Measurements from ENCODE around the gene GRK3.

GRK3 gene

DNA sequence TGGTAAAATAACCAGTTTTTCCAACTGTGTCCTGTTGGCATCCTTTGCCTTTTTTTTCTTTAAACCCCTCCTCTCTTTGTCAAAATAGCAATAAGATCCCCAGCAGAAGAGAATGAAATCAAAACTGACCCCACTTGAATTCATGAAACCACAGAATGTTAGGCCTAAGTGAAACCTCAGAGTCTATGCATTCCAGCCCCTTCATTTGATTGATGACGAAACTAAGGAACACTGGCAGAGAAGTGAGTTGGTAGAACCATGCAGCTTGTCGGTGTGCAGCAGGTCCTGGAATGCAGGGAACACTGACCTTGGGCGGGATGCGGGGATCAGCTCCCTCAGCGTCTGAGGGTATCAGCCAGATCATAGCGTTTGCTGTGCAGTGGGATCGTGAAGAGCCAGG, 57.5 kb downstream of the GRK3 start:
- no peak overlapping the region for H2BK5ac ChIP-seq (ENCODE audit: low read length)
- H2BK120ac ChIP-seq (ENCODE audit: low read depth, low read length): no peak overlapping the region
- peaks cover 0 to 2% of the 10 kb centered on the region in 2 donors for H3K9me3 ChIP-seq (replicated peaks in 1 of 2; ENCODE audit: control insufficient read depth in 2 of 2, insufficient read depth in 1 of 2, low read depth in 1 of 2, low read length in 2 of 2)
- H3K79me1 ChIP-seq (ENCODE audit: low read depth, low read length): peaks cover 1% of the 10 kb centered on the region
- no peak overlapping the region for H3K18ac ChIP-seq (ENCODE audit: low read length)
- H3K23ac ChIP-seq (ENCODE audit: low read depth, low read length, poor library complexity): no peak overlapping the region
- H2BK12ac ChIP-seq (ENCODE audit: low read length): no peak overlapping the region
- H3K9ac ChIP-seq (ENCODE audit: low read depth, low read length, poor library complexity): no peak overlapping the region
- no peak overlapping the region for H2AFZ ChIP-seq (ENCODE audit: low read length)
- no peak overlapping the region for H2BK15ac ChIP-seq (ENCODE audit: low read length)
- H3K36me3 ChIP-seq (replicated peaks in 1 of 2; ENCODE audit: control insufficient read depth in 2 of 2, insufficient read depth in 2 of 2, low read length in 2 of 2): peaks cover 0 to 2% of the 10 kb centered on the region in 2 donors
- H3K4ac ChIP-seq (ENCODE audit: low read length): no peak overlapping the region
- H4K91ac ChIP-seq (ENCODE audit: low read depth, low read length, poor library complexity): no peak overlapping the region
- no peak overlapping the region for H3K4me2 ChIP-seq (ENCODE audit: insufficient read depth, low read length, poor library complexity, severe bottlenecking)
- DNase-seq (ENCODE audit: low spot score): no peak
- no peak overlapping the region for H3K14ac ChIP-seq (ENCODE audit: low read length)
- peaks cover 18 to 23% of the 10 kb centered on the region in 2 donors for H3K4me1 ChIP-seq (ENCODE audit: control insufficient read depth in 2 of 2, insufficient read depth in 1 of 2, low read depth in 1 of 2, low read length in 2 of 2)
- H3K27me3 ChIP-seq (ENCODE audit: control insufficient read depth in 3 of 3, insufficient read depth in 3 of 3, low read depth in 1 of 3, low read length in 3 of 3): no peaks in the 10 kb centered on the region
- no peak overlapping the region for H4K8ac ChIP-seq (ENCODE audit: low read depth, low read length)
- no peak overlapping the region for H3K4me3 ChIP-seq (ENCODE audit: low read length in 2 of 2)
- H3K27ac ChIP-seq (replicated peaks; ENCODE audit: low read length): no peak overlapping the region
- WGBS, 2 donors (ENCODE audit: extremely low coverage in 2 of 2, insufficient read length in 2 of 2, insufficient replicate concordance in 1 of 2): no CpG with 5 or more reads among the region's 7 CpGs
- no peak overlapping the region for H2AK5ac ChIP-seq (ENCODE audit: low read depth, low read length)

DNA sequence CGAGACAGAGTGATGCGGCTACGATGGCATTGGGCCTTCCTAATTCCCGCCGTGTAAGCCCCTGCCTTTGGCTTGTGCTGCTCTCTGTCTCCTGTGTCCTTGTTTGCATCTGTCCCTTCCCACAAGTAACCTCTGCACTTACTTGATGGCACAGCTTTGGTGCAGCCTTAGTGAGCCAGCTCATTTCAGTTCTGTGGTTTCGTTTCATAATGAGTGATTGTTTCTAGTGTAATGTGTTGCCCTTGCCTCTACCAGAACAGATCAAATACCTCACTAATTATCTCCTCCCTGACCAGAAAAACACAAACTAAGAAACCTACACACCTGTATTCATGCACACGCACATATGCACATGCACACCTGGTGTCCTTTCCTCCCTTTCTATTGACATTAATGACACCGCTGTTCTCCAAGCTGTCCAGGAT, 58.8 kb downstream of the GRK3 start:
- Histone ChIP-seq H2BK5ac (ENCODE audit: low read length) (no peak overlapping the region), H3K4me2 (ENCODE audit: insufficient read depth, low read length, poor library complexity, severe bottlenecking) (no peak overlapping the region), H3K4me1 (ENCODE audit: control insufficient read depth in 2 of 2, insufficient read depth in 1 of 2, low read depth in 1 of 2, low read length in 2 of 2) (peaks cover 20 to 23% of the 10 kb centered on the region in 2 donors), H3K9me3 (replicated peaks in 1 of 2; ENCODE audit: control insufficient read depth in 2 of 2, insufficient read depth in 1 of 2, low read depth in 1 of 2, low read length in 2 of 2) (peaks cover 0 to 2% of the 10 kb centered on the region in 2 donors), H3K27me3 (ENCODE audit: control insufficient read depth in 3 of 3, insufficient read depth in 3 of 3, low read depth in 1 of 3, low read length in 3 of 3) (no peaks in the 10 kb centered on the region), H3K27ac (replicated peaks; ENCODE audit: low read length) (no peak overlapping the region), H2BK12ac (ENCODE audit: low read length) (no peak overlapping the region), H2BK15ac (ENCODE audit: low read length) (no peak overlapping the region), H4K91ac (ENCODE audit: low read depth, low read length, poor library complexity) (no peak overlapping the region), H3K4me3 (ENCODE audit: low read length in 2 of 2) (no peak overlapping the region), H2AK5ac (ENCODE audit: low read depth, low read length) (no peak overlapping the region), H3K18ac (ENCODE audit: low read length) (no peak overlapping the region), H3K4ac (ENCODE audit: low read length) (no peak overlapping the region), H2AFZ (ENCODE audit: low read length) (no peak overlapping the region), H3K14ac (ENCODE audit: low read length) (no peak overlapping the region), H3K23ac (ENCODE audit: low read depth, low read length, poor library complexity) (no peak overlapping the region), H3K79me1 (ENCODE audit: low read depth, low read length) (peaks cover 1% of the 10 kb centered on the region), H4K8ac (ENCODE audit: low read depth, low read length) (no peak overlapping the region), H3K36me3 (replicated peaks in 1 of 2; ENCODE audit: control insufficient read depth in 2 of 2, insufficient read depth in 2 of 2, low read length in 2 of 2) (peaks cover 0 to 2% of the 10 kb centered on the region in 2 donors), H3K9ac (ENCODE audit: low read depth, low read length, poor library complexity) (no peak overlapping the region), H2BK120ac (ENCODE audit: low read depth, low read length) (no peak overlapping the region)
- DNase-seq (ENCODE audit: low spot score): no peak
- no CpG with 5 or more reads among the region's 8 CpGs for WGBS, 2 donors (ENCODE audit: extremely low coverage in 2 of 2, insufficient read length in 2 of 2, insufficient replicate concordance in 1 of 2)

DNA sequence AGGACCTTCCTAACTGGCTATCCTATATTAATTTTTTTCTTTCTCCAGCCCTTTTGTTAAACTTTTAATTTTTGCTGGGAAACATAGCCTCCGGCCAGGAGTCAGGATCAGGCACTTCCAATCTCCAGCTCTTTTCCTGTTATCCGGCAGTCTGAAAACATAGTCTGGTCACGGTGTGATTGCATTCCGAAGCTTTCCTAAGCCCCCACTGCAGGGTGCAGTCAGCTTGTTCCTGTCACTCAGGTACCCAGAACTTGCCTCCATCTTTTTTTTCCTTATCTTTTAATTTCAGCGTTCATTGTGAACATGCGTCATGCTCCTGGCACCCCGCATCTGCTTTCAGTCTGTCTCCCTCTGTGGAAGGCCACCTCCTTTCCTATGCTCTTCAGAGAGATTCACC, 59.4 kb downstream of the GRK3 start:
- Histone ChIP-seq H3K9me3 (replicated peaks in 1 of 2; ENCODE audit: control insufficient read depth in 2 of 2, insufficient read depth in 1 of 2, low read depth in 1 of 2, low read length in 2 of 2) (peaks cover 0 to 2% of the 10 kb centered on the region in 2 donors), H3K27me3 (ENCODE audit: control insufficient read depth in 3 of 3, insufficient read depth in 3 of 3, low read depth in 1 of 3, low read length in 3 of 3) (no peaks in the 10 kb centered on the region), H2AFZ (ENCODE audit: low read length) (no peak overlapping the region), H3K18ac (ENCODE audit: low read length) (no peak overlapping the region), H3K4me1 (ENCODE audit: control insufficient read depth in 2 of 2, insufficient read depth in 1 of 2, low read depth in 1 of 2, low read length in 2 of 2) (peaks cover 20 to 23% of the 10 kb centered on the region in 2 donors), H4K8ac (ENCODE audit: low read depth, low read length) (no peak overlapping the region), H2BK12ac (ENCODE audit: low read length) (no peak overlapping the region), H2BK120ac (ENCODE audit: low read depth, low read length) (no peak overlapping the region), H4K91ac (ENCODE audit: low read depth, low read length, poor library complexity) (no peak overlapping the region), H3K9ac (ENCODE audit: low read depth, low read length, poor library complexity) (no peak overlapping the region), H2BK15ac (ENCODE audit: low read length) (no peak overlapping the region), H3K79me1 (ENCODE audit: low read depth, low read length) (peaks cover 1% of the 10 kb centered on the region), H2AK5ac (ENCODE audit: low read depth, low read length) (no peak overlapping the region), H3K4ac (ENCODE audit: low read length) (no peak overlapping the region), H3K36me3 (replicated peaks in 1 of 2; ENCODE audit: control insufficient read depth in 2 of 2, insufficient read depth in 2 of 2, low read length in 2 of 2) (peaks cover 0 to 2% of the 10 kb centered on the region in 2 donors), H2BK5ac (ENCODE audit: low read length) (no peak overlapping the region), H3K23ac (ENCODE audit: low read depth, low read length, poor library complexity) (no peak overlapping the region), H3K4me2 (ENCODE audit: insufficient read depth, low read length, poor library complexity, severe bottlenecking) (no peak overlapping the region), H3K27ac (replicated peaks; ENCODE audit: low read length) (no peak overlapping the region), H3K4me3 (ENCODE audit: low read length in 2 of 2) (no peak overlapping the region), H3K14ac (ENCODE audit: low read length) (no peak overlapping the region)
- DNase-seq (ENCODE audit: low spot score): no peak
- no CpG with 5 or more reads among the region's 7 CpGs for WGBS, 2 donors (ENCODE audit: extremely low coverage in 2 of 2, insufficient read length in 2 of 2, insufficient replicate concordance in 1 of 2)

- no peak overlapping the region for H2AFZ ChIP-seq (ENCODE audit: low read length)
- no CpG with 5 or more reads among the region's 6 CpGs for WGBS, 2 donors (ENCODE audit: extremely low coverage in 2 of 2, insufficient read length in 2 of 2, insufficient replicate concordance in 1 of 2)
- H3K4me2 ChIP-seq (ENCODE audit: insufficient read depth, low read length, poor library complexity, severe bottlenecking): no peak overlapping the region
- no peak overlapping the region for H3K18ac ChIP-seq (ENCODE audit: low read length)
- H2BK12ac ChIP-seq (ENCODE audit: low read length): no peak overlapping the region
- H2BK120ac ChIP-seq (ENCODE audit: low read depth, low read length): no peak overlapping the region
- peaks cover 0 to 2% of the 10 kb centered on the region in 2 donors for H3K36me3 ChIP-seq (replicated peaks in 1 of 2; ENCODE audit: control insufficient read depth in 2 of 2, insufficient read depth in 2 of 2, low read length in 2 of 2)
- H3K9ac ChIP-seq (ENCODE audit: low read depth, low read length, poor library complexity): no peak overlapping the region
- H3K79me1 ChIP-seq (ENCODE audit: low read depth, low read length): peaks cover 3% of the 10 kb centered on the region
- H3K27me3 ChIP-seq (ENCODE audit: control insufficient read depth in 3 of 3, insufficient read depth in 3 of 3, low read depth in 1 of 3, low read length in 3 of 3): no peaks in the 10 kb centered on the region
- H3K4ac ChIP-seq (ENCODE audit: low read length): no peak overlapping the region
- H2BK5ac ChIP-seq (ENCODE audit: low read length): no peak overlapping the region
- peaks cover 0 to 2% of the 10 kb centered on the region in 2 donors for H3K9me3 ChIP-seq (replicated peaks in 1 of 2; ENCODE audit: control insufficient read depth in 2 of 2, insufficient read depth in 1 of 2, low read depth in 1 of 2, low read length in 2 of 2)
- no peak overlapping the region for H4K91ac ChIP-seq (ENCODE audit: low read depth, low read length, poor library complexity)
- no peak overlapping the region for H2BK15ac ChIP-seq (ENCODE audit: low read length)
- H3K14ac ChIP-seq (ENCODE audit: low read length): no peak overlapping the region
- no peak overlapping the region for H3K23ac ChIP-seq (ENCODE audit: low read depth, low read length, poor library complexity)
- no peak for DNase-seq (ENCODE audit: low spot score)
- no peak overlapping the region for H3K4me3 ChIP-seq (ENCODE audit: low read length in 2 of 2)
- no peak overlapping the region for H4K8ac ChIP-seq (ENCODE audit: low read depth, low read length)
- no peak overlapping the region for H3K27ac ChIP-seq (replicated peaks; ENCODE audit: low read length)
- H2AK5ac ChIP-seq (ENCODE audit: low read depth, low read length): no peak overlapping the region
- H3K4me1 ChIP-seq (ENCODE audit: control insufficient read depth in 2 of 2, insufficient read depth in 1 of 2, low read depth in 1 of 2, low read length in 2 of 2): peaks cover 20 to 24% of the 10 kb centered on the region in 2 donors
Measured at GRCh38 chr22:25624476-25624875, 60.0 kb downstream of the GRK3 start.

Measured in neuronal stem cell (in vitro differentiated cells).